Measurements from ENCODE around the gene COL13A1.

GRCh38 chr10:69963178-69963834, 161.6 kb downstream of the COL13A1 start:
- no peak for TF ChIP-seq POLR2A (IDR thresholded peaks at IDR 0.05; ENCODE audit: low read depth)
- TF ChIP-seq POLR2AphosphoS5 (IDR thresholded peaks at IDR 0.05): no peak
